Endometrial microvascular endothelial cells (primary cell): ENCODE measurements around the gene A2ML1. TPM values are rescaled to one million over a fixed set of nuclear protein-coding genes. Genes with fewer than 3 reads are reported as not detected.
"Not testable (repeated sequence)": the region's sequence is repeated elsewhere in the genome, so short reads cannot be mapped to it uniquely, and the experiment has no call there.

Experiments used
- in situ Hi-C: cut with HindIII; loops from 2 replicates; pipeline ENCODE4 v1.10.0; 2017; ENCODE audit warnings: low sequenced_read_pairs, low pct_unique_long_range_greater_than_20kb; ENCODE audit errors: inconsistent ontology term
- total RNA-seq: library from RNA; depleted of rRNA; stranded (reverse); fragments of >200 nt; gene quantifications from one replicate; pipeline ENCODE4 v1.2.3, GENCODE V29; 2015; ENCODE audit errors: inconsistent ontology term

The A2ML1 gene
- total RNA-seq, 1 donor from 2014 or later, result not detected

- in situ Hi-C loops, result no loop called here
Measured at GRCh38 chr12:8891976-8892375, 69.6 kb downstream of the A2ML1 start.

- in situ Hi-C loops, result no loop called here
Measured at GRCh38 chr12:8894378-8894777, 72.0 kb downstream of the A2ML1 start.

GRCh38 chr12:8894986-8895385 is 72.6 kb downstream of the A2ML1 start:
- in situ Hi-C loops, result no loop called here

- in situ Hi-C loops, result no loop called here
Measured at GRCh38 chr12:8897081-8897480, 74.7 kb downstream of the A2ML1 start.

DNA sequence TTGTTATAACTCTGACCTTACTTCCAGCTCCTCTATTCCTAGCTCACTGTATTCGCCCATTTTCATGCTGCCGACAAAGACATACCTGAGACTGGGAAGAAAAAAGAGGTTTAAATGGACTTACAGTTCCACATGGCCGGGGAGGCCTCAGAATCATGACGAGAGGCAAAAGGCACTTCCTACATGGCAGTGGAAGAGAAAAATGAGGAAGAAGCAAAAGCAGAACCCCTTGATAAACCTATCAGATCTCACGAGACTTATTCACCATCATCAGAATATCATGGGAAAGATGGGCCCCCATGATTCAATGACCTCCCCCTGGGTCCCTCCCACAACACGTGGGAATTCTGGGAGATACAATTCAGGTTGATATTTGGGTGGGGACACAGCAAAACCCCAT is 77.4 kb downstream of the A2ML1 start:
- in situ Hi-C loops, result no loop called here

DNA sequence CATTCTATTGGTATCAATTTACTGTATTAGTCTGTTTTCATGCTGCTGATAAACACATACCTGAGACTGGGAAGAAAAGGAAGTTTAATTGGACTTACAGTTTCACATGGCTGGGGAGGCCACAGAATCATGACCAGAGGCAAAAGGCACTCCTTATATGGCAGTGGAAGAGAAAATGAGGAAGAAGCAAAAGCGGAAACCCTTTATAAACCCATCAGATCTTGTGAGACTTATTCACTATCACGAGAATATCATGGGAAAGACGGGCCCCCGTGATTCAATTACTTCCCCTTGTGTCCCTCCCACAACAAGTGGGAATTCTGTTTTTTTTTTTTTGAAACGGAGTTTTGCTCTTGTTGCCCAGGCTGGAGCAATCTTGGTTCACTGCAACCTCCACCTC is 80.3 kb downstream of the A2ML1 start:
- in situ Hi-C loops, result not testable (repeated sequence)

- in situ Hi-C loops, result no loop called here
Measured at GRCh38 chr12:8903646-8904045, 81.2 kb downstream of the A2ML1 start.

- in situ Hi-C loops, result no loop called here
Measured at GRCh38 chr12:8904665-8905064, 82.2 kb downstream of the A2ML1 start.

DNA sequence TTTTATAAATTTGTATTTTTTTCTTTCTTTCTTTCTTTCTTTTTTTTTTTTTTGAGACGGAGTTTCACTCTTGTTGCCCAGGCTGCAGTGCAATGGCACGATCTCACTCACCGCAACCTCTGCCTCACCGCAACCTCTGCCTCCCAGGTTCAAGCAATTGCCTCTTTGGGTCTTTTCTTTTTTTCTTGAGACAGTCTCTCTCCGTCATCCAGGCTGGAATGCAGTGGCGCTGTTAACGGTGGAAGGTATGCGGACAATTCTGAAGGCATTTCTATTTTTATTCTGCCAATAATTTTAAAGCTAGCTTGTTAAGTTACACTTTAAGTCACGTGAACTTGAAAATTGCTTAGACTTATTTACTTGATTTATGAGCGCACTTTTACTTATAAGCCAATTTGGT is 83.1 kb downstream of the A2ML1 start:
- in situ Hi-C loops, result no loop called here

DNA sequence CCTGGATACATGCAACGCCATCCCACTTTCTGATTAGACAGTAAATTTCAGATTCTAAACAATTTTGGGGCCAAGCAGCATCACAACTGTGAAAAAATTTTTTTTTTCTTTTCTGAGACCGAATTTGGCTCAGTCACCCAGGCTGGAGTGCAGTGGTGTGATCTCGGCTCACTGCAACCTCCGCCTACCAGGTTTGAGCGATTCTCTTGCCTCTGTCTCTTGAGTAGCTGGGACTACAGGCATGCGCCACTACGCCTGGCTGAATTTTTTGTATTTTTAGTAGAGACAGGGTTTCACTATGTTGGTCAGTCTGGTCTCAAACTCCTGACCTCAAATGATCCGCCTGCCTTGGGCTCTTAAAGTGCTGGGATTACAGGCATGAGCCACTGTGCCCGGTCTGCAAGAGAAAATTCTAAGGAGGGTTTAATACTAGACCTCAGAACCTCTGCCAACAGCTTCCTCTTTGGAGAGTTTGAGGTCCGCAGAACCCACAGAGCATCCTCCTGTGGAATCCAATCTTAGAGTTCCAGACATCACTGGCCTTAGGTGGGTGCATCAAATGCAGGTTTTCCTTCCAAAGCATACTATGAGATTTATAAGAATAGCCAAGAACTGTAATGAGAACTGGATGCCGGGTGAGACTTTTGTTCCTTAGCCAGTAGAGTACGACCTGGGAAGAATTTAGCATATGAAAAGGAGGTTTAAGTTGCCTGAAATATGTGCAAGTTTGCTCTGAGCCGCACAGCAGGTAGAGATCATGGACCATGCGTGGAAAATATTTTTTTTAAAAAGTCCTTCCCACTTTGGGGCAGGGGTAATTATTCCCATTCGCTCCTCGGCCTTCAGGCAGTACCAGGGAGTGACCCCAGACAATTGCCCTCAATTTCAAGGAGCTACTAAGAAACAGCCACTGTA is 84.1 kb downstream of the A2ML1 start:
- in situ Hi-C loops, result no loop called here

- in situ Hi-C loops, result no loop called here
Measured at GRCh38 chr12:8907513-8907912, 85.1 kb downstream of the A2ML1 start.

DNA sequence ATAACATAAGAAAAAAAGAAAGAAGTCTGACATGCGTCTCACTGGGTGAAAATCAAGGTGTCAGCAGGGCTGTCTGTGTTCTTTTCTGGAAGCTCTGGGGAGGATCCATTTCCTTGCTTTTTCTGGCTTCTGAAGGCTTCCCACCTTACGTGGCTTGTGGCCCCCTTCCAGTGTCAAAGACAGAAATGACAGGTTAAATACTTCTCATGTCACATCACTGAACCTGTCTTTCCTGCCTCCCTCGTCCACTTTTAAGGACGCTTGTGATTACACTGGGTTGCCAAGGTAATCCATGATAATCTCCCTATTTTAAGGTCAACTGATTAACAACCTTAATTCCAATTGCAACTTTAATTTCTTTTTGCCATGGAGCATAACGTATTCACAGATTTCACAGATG is 87.3 kb downstream of the A2ML1 start:
- in situ Hi-C loops, result no loop called here

DNA sequence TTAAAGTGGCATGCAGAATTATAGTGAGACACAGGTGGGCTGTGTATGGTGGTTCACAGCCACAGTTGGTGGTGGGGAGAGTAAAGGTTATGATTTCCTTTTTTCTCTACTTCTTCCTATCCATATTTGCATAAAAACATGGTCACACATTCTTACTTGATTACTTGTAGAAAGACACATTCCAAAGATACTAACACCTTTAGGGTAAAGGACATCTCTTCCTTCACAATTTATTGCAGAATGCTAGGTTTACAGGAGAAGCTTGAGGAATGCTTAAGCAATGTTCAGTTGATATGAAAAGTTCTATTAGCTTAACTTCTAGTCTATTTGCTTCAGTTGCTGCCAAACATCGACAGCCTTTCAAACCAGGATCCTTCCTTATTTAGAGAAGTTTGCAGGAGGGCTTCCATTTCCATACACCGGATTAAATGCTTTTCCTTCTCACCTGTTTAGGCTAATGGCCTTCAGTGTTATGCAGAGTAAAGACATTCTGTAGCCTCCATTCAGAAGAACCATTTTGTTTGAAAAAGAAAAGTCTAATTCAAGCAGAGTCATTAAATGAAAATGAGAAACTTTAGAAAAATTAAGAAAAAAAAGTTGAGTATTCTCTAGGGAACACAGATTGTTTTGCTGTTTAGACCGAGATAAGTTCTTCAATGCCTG is 89.3 kb downstream of the A2ML1 start:
- in situ Hi-C loops, result no loop called here

GRCh38 chr12:8912914-8913313 is 90.5 kb downstream of the A2ML1 start:
- in situ Hi-C loops, result no loop called here

DNA sequence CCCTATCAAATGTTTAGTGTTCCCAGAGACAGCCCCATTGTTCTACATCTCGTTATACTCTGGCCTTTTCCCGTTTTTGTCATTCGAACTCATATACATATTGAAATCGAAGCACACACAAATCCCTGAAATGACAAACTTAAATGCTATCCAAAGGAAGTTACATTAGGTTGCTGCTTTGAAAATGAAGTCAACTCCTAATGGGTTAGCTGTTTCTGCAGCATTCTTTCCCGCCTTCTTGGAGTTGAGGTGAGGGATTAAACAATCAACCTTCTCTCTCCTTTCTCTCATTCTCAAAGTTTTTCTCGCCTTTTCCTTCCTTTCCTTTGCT is 91.2 kb downstream of the A2ML1 start:
- in situ Hi-C loops, result no loop called here

DNA sequence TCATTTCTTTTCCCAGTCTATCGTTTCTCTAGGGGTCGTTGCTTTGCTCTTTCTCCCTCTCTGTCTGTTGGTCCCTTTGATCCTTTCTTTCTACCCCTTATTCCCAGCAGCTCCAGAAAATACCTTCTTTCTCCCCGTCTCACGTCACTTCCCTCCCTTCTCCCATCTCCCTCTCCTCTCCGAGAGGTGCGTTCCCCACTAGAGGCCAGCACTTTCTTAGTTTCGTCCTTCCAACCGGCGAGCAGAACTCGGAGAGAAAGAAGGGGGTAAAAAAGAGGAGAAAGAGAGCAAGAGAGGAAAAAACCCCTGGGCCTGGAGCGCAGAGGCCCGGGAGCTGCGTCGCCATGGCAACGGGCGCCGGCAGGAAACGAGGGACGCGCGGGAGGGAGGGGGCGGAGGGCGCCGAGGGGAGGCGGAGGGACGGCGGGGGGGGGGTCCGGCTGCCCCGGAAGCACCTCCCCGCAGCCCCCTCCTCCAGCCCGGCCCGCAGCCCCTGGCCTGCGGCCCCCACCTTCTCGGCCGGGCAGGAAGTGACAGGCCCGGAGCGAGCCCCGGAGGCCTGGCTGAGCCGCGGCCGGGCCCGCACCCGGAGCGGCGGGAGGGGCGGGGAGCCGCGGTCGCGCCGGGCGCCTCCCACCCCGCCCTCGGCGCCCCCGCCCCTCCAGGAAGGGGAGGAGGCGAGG is 91.8 kb downstream of the A2ML1 start, which contains the start of gene PHC1:
TSS of gene PHC1 (plus strand) at position 477 of the 683 bp plus-strand sequence. CDS start 3,169 bp downstream, outside the sequence.
- in situ Hi-C loops, result not testable (repeated sequence)

GRCh38 chr12:8914716-8915526 is 92.5 kb downstream of the A2ML1 start:
- in situ Hi-C loops, result no loop called here

DNA sequence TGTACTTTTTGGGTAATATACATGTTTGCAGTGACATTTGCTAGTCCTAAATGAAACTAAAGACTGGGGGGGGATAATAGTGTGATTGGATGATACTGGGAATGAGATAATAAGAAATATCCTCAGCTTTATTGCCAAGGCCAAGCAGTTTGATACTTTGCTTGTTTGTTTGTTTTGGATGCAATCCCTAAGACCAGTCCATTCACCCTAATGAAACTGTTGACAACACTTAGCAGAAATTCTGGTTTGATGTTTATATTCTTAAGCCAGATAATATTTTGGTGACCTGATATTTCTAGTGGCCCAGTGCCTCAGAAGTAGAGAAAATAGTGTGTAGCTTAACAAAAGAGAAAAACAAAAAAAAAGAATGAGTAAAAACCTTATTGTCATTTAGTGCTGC is 93.7 kb downstream of the A2ML1 start:
- in situ Hi-C loops, result no loop called here

GRCh38 chr12:8917031-8917430 is 94.6 kb downstream of the A2ML1 start:
- in situ Hi-C loops, result no loop called here
